SK-N-SH (cell line): Measurements from ENCODE around the gene TECPR1. TPM values are rescaled to one million over a fixed set of nuclear protein-coding genes. Genes with fewer than 3 reads are reported as not detected.

Experiments
- CTCF ChIA-PET: fragments of 300-600, 350-600 bp; formaldehyde crosslinking; extraction: SDS; loops from one replicate; lab custom pipeline; 2021; lab: Yijun Ruan, JAX
- POLR2A ChIA-PET: fragments of 350-600 bp; sonication (Branson Sonifier 250); formaldehyde crosslinking; extraction: SDS; loops from one replicate; lab custom pipeline; 2020; ENCODE audit warnings: antibody characterized with exemption, inconsistent platforms; lab: Yijun Ruan, JAX
- DNase-seq: peaks from one replicate; pipeline ENCODE4 v3.0.0; 2012
- H2AFZ ChIP-seq: fragments of 200-600 bp; sonication (generic); 2 replicates; pipeline ENCODE4 v1.8.1; 2016; ENCODE audit warnings: antibody characterized with exemption, mild to moderate bottlenecking, low read depth
- H3F3A ChIP-seq: fragments of 200-600 bp; sonication (generic); replicated peaks from 2 replicates; pipeline ENCODE3; 2016; ENCODE audit warnings: antibody characterized with exemption, mild to moderate bottlenecking; ENCODE audit not compliant: insufficient read depth
- H3K27ac ChIP-seq, 2 experiments: fragments of 200-500 bp in 1 of 2; fragments of 200-600 bp in 1 of 2; sonication (Bioruptor generic) in 1 of 2; sonication (generic), shearing (Covaris generic) in 1 of 2; 2 replicates each; pipeline versions ENCODE4 v1.5.1 to v1.6.1; 2014 to 2016; ENCODE audit warnings: low read depth in 2 of 2, inconsistent platforms in 1 of 2, low read length in 1 of 2, mild to moderate bottlenecking in 1 of 2, mixed read lengths in 1 of 2
- H3K27me3 ChIP-seq: fragments of 200-600 bp; sonication (generic), shearing (Covaris generic); 2 replicates; pipeline ENCODE4 v1.6.1; 2016; ENCODE audit warnings: mixed run types; ENCODE audit not compliant: insufficient read depth
- H3K36me3 ChIP-seq, 2 experiments: fragments of 200-500 bp in 1 of 2; fragments of 200-600 bp in 1 of 2; sonication (Bioruptor generic) in 1 of 2; sonication (generic) in 1 of 2; replicated peaks in 1 of 2; 2 replicates each; pipeline versions ENCODE3 to v1.5.1; 2014 to 2016; ENCODE audit warnings: low read length in 1 of 2, mild to moderate bottlenecking in 1 of 2; ENCODE audit not compliant: insufficient read depth in 2 of 2, control insufficient read depth in 1 of 2
- H3K4me1 ChIP-seq, 2 experiments: fragments of 200-500 bp in 1 of 2; fragments of 200-600 bp in 1 of 2; sonication (Bioruptor generic) in 1 of 2; sonication (generic), shearing (Covaris generic) in 1 of 2; 2 replicates each; pipeline versions ENCODE4 v1.5.1 to v1.6.1; 2014 to 2016; ENCODE audit warnings: low read depth in 1 of 2, low read length in 1 of 2, mixed run types in 1 of 2; ENCODE audit not compliant: insufficient read depth in 2 of 2, control insufficient read depth in 1 of 2
- H3K4me2 ChIP-seq: fragments of 200-600 bp; sonication (generic), shearing (Covaris generic); 2 replicates; pipeline ENCODE4 v1.6.1; 2017; ENCODE audit warnings: mixed run types
- H3K4me3 ChIP-seq, 2 experiments: fragments of 200-500 bp in 1 of 2; fragments of 200-600 bp in 1 of 2; sonication (Bioruptor generic) in 1 of 2; sonication (generic), shearing (Covaris generic) in 1 of 2; 2 replicates each; pipeline versions ENCODE4 v1.5.1 to v1.8.1; 2014 to 2016; ENCODE audit warnings: low read depth in 2 of 2, inconsistent platforms in 1 of 2, low read length in 1 of 2, mild to moderate bottlenecking in 1 of 2, mixed read lengths in 1 of 2, moderate library complexity in 1 of 2
- H3K79me2 ChIP-seq: fragments of 200-600 bp; sonication (generic); 2 replicates; pipeline ENCODE4 v1.8.1; 2017; ENCODE audit warnings: mild to moderate bottlenecking; ENCODE audit not compliant: insufficient read depth
- H3K9ac ChIP-seq: fragments of 200-600 bp; sonication (generic); 2 replicates; pipeline ENCODE4 v1.6.1; 2017; ENCODE audit warnings: mixed run types
- H3K9me2 ChIP-seq: fragments of 200-600 bp; sonication (generic); 2 replicates; pipeline ENCODE4 v1.6.1; 2017; ENCODE audit warnings: mixed run types
- H3K9me3 ChIP-seq: fragments of 200-600 bp; sonication (generic); 2 replicates; pipeline ENCODE4 v1.6.1; 2017; ENCODE audit warnings: mixed run types, mild to moderate bottlenecking, moderate library complexity
- H4K20me1 ChIP-seq: fragments of 200-600 bp; sonication (generic); 2 replicates; pipeline ENCODE4 v1.6.1; 2017; ENCODE audit warnings: mild to moderate bottlenecking, mixed run types; ENCODE audit not compliant: insufficient read depth
- ELF1 ChIP-seq: IDR thresholded peaks from 2 replicates; pipeline ENCODE4 v1.4.0; 2012
- EP300 ChIP-seq, 2 experiments: IDR thresholded peaks; 2 replicates each; pipeline versions ENCODE4 v1.4.0 to v1.6.1; 2012; ENCODE audit warnings: borderline replicate concordance in 1 of 2, low read depth in 1 of 2, low read length in 1 of 2
- FOSL2 ChIP-seq: IDR thresholded peaks from 2 replicates; pipeline ENCODE4 v1.4.0; 2012; ENCODE audit warnings: low read depth, mild to moderate bottlenecking, moderate library complexity, borderline replicate concordance
- FOXM1 ChIP-seq: IDR thresholded peaks from 2 replicates; pipeline ENCODE4 v1.4.0; 2012; ENCODE audit warnings: low read depth, mild to moderate bottlenecking
- GABPA ChIP-seq: IDR thresholded peaks from 2 replicates; pipeline ENCODE4 v1.4.0; 2012; ENCODE audit warnings: low read depth, mild to moderate bottlenecking
- MEF2A ChIP-seq: IDR thresholded peaks from 2 replicates; pipeline ENCODE4 v1.4.0; 2012; ENCODE audit warnings: low read depth, borderline replicate concordance
- NFIC ChIP-seq: IDR thresholded peaks from 2 replicates; pipeline ENCODE4 v1.4.0; 2012; ENCODE audit warnings: borderline replicate concordance
- NRF1 ChIP-seq: IDR thresholded peaks from 2 replicates; pipeline ENCODE4 v1.6.1; 2012; ENCODE audit warnings: low read depth, mild to moderate bottlenecking, low read length
- POLR2AphosphoS5 ChIP-seq: IDR thresholded peaks from 2 replicates; pipeline ENCODE4 v1.6.1; 2012; ENCODE audit warnings: low read depth, low read length
- RFX5 ChIP-seq: IDR thresholded peaks from 2 replicates; pipeline ENCODE4 v1.6.1; 2012; ENCODE audit warnings: mild to moderate bottlenecking, improper control_type of control experiment, low read length
- SIN3A ChIP-seq: IDR thresholded peaks from 2 replicates; pipeline ENCODE4 v1.6.1; 2012; ENCODE audit warnings: low read depth, mild to moderate bottlenecking, low read length, moderate library complexity, borderline replicate concordance
- TCF12 ChIP-seq: IDR thresholded peaks from 2 replicates; pipeline ENCODE4 v1.4.0; 2012
- YY1 ChIP-seq: IDR thresholded peaks from 2 replicates; pipeline ENCODE4 v1.4.0; 2012; ENCODE audit warnings: low read depth, mild to moderate bottlenecking
- WGBS: methylation state at CpG from one replicate; pipeline ENCODE4 v1.1.6; 2017; ENCODE audit warnings: low lambda C conversion rate; 5-methylcytosine and 5-hydroxymethylcytosine counted together
- polyA plus RNA-seq, 3 experiments: library from polyadenylated mRNA; depleted of rRNA; stranded (reverse); fragments of >200 nt; gene quantifications; 2 replicates each; pipeline ENCODE4 v1.2.3, GENCODE V29; 2012
- TF ChIP-seq, protein P1 (sequence below): IDR thresholded peaks from 2 replicates; pipeline ENCODE4 v1.4.0; 2012; ENCODE audit warnings: low read depth, borderline replicate concordance
- TF ChIP-seq, protein P2 (sequence below): IDR thresholded peaks from 2 replicates; pipeline ENCODE4 v1.4.0; 2012; ENCODE audit warnings: low read depth, borderline replicate concordance
- TF ChIP-seq, protein P3 (sequence below): IDR thresholded peaks from 2 replicates; pipeline ENCODE4; 2012
- TF ChIP-seq, protein P4 (sequence below): IDR thresholded peaks from 2 replicates; pipeline ENCODE4 v1.4.0; 2012; ENCODE audit warnings: low read depth

Gene TECPR1
- polyA plus RNA-seq, 1 of the 3 experiments (the other 2 are of a cell fraction) = 6.8 TPM

DNA sequence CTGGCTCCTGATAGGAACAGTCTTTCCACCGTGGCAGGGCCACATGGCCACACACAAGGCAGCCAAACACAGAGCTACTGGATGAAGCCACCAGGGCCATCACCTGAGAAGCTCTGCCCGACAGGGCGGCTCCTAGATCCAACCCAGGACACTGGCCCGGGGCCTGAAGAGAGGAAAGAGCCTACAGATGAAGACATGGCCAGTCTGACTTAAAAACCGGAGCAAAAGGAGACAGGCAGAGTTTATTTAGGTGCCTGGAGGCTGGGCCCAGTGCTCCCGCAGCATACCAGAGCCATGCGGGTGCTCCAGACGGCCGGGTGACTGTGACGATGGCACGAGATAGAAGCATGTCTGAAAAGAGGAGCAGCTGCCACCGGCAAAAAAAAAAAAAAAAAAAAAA, 3.9 kb downstream of the TECPR1 start:
- Histone ChIP-seq H3K4me3 (no peak overlapping the region), H4K20me1 (no peaks in the 10 kb centered on the region), H3K4me1 (peaks cover 11 to 15% of the 10 kb centered on the region in 2 experiments; a peak in 2 of 4 replicates), H3F3A (peaks cover 3% of the 10 kb centered on the region), H3K4me2 (no peak overlapping the region), H3K9me3 (no peaks in the 10 kb centered on the region), H3K9me2 (no peaks in the 10 kb centered on the region), H2AFZ (no peak overlapping the region), H3K9ac (no peak overlapping the region), H3K79me2 (peaks cover 43% of the 10 kb centered on the region), H3K27me3 (no peaks in the 10 kb centered on the region), H3K27ac (no peak overlapping the region), H3K36me3 (peaks cover 0 to 3% of the 10 kb centered on the region in 2 experiments)
- ChIA-PET POLR2A (no interaction called here), CTCF (interaction anchor here (1.5 kb wide), 1 partner anchor 80 kb away, joined by 6 read pairs; no protein-coding TSS in a partner anchor)
- TF ChIP-seq MEF2A = no peak
- TF ChIP-seq, protein P1, sequence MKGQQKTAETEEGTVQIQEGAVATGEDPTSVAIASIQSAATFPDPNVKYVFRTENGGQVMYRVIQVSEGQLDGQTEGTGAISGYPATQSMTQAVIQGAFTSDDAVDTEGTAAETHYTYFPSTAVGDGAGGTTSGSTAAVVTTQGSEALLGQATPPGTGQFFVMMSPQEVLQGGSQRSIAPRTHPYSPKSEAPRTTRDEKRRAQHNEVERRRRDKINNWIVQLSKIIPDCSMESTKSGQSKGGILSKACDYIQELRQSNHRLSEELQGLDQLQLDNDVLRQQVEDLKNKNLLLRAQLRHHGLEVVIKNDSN = no peak
- TF ChIP-seq, protein P2, sequence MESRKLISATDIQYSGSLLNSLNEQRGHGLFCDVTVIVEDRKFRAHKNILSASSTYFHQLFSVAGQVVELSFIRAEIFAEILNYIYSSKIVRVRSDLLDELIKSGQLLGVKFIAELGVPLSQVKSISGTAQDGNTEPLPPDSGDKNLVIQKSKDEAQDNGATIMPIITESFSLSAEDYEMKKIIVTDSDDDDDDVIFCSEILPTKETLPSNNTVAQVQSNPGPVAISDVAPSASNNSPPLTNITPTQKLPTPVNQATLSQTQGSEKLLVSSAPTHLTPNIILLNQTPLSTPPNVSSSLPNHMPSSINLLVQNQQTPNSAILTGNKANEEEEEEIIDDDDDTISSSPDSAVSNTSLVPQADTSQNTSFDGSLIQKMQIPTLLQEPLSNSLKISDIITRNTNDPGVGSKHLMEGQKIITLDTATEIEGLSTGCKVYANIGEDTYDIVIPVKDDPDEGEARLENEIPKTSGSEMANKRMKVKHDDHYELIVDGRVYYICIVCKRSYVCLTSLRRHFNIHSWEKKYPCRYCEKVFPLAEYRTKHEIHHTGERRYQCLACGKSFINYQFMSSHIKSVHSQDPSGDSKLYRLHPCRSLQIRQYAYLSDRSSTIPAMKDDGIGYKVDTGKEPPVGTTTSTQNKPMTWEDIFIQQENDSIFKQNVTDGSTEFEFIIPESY = no peak
- no peak for TF ChIP-seq EP300 (IDR thresholded peaks at IDR 0.05; ENCODE audit: borderline replicate concordance in 1 of 2, low read depth in 1 of 2, low read length in 1 of 2)
- no peak for TF ChIP-seq YY1
- TF ChIP-seq TCF12 = no peak
- TF ChIP-seq RFX5 = no peak
- no peak for TF ChIP-seq FOXM1
- TF ChIP-seq NFIC = no peak
- no peak for TF ChIP-seq SIN3A
- no peak for TF ChIP-seq GABPA
- TF ChIP-seq POLR2AphosphoS5 = no peak
- TF ChIP-seq, protein P3, sequence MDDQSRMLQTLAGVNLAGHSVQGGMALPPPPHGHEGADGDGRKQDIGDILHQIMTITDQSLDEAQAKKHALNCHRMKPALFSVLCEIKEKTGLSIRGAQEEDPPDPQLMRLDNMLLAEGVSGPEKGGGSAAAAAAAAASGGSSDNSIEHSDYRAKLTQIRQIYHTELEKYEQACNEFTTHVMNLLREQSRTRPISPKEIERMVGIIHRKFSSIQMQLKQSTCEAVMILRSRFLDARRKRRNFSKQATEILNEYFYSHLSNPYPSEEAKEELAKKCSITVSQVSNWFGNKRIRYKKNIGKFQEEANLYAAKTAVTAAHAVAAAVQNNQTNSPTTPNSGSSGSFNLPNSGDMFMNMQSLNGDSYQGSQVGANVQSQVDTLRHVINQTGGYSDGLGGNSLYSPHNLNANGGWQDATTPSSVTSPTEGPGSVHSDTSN = no peak
- TF ChIP-seq FOSL2 = no peak
- TF ChIP-seq, protein P4, sequence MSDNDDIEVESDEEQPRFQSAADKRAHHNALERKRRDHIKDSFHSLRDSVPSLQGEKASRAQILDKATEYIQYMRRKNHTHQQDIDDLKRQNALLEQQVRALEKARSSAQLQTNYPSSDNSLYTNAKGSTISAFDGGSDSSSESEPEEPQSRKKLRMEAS = no peak
- no peak for TF ChIP-seq NRF1
- no peak for TF ChIP-seq ELF1
- WGBS = 86% methylated on average over 12 of the region's 12 CpGs
- peak; percentile 17 for DNase-seq
